Osteocyte (in vitro differentiated cells): ENCODE measurements around the gene APRT. TPM values are rescaled to one million over a fixed set of nuclear protein-coding genes. Genes with fewer than 3 reads are reported as not detected.

ENCODE experiments used
- DNase-seq: peaks from one replicate; pipeline ENCODE4 v3.0.0; 2021; ENCODE audit warnings: mixed read lengths; ENCODE audit not compliant: unreplicated experiment; ENCODE audit errors: extremely low spot score
- H3K27ac Mint-ChIP-seq: one replicate; pipeline ENCODE4 v1.8.0; 2021; ENCODE audit warnings: mild to moderate bottlenecking, mixed read lengths; ENCODE audit not compliant: unreplicated experiment
- H3K27me3 Mint-ChIP-seq: one replicate; pipeline ENCODE4 v1.8.0; 2021; ENCODE audit warnings: mixed read lengths; ENCODE audit not compliant: unreplicated experiment
- H3K36me3 Mint-ChIP-seq: one replicate; pipeline ENCODE4 v1.8.0; 2021; ENCODE audit warnings: mixed read lengths; ENCODE audit not compliant: unreplicated experiment
- H3K4me1 Mint-ChIP-seq: one replicate; pipeline ENCODE4 v1.8.0; 2021; ENCODE audit warnings: mixed read lengths; ENCODE audit not compliant: unreplicated experiment
- H3K4me3 Mint-ChIP-seq: one replicate; pipeline ENCODE4 v1.8.0; 2021; ENCODE audit warnings: mild to moderate bottlenecking, moderate library complexity, mixed read lengths; ENCODE audit not compliant: unreplicated experiment
- H3K9me3 Mint-ChIP-seq: one replicate; pipeline ENCODE4 v1.8.0; 2021; ENCODE audit warnings: mixed read lengths; ENCODE audit not compliant: unreplicated experiment
- CTCF ChIP-seq: fragments of 200-600 bp; sonication (generic); IDR thresholded peaks from 2 replicates; pipeline ENCODE4 v1.5.0; 2021; ENCODE audit warnings: antibody characterized with exemption, mild to moderate bottlenecking, moderate library complexity
- total RNA-seq: library from RNA; stranded (reverse); gene quantifications from 2 replicates; pipeline ENCODE4 v1.2.1, GENCODE V29; 2021

The APRT gene
- total RNA-seq, 1 donor from 2014 or later: 77.1 TPM

GRCh38 chr16:88856828-88857727 lies 45.4 kb upstream of the APRT start, which contains the start of the genes GALNS and TRAPPC2L:
GALNS (minus strand) TSS chr16:88856947; CDS start chr16:88856877, 70 bp downstream.
TRAPPC2L (plus strand) TSS chr16:88857127; CDS start chr16:88857151, 24 bp downstream.
- Mint-ChIP-seq H3K36me3 (peaks cover 18% of the 10 kb centered on the region), H3K27ac (peak within 1 kb of the TSS; percentile 86), H3K4me3 (peak within 1 kb of the TSS; percentile 89), H3K4me1 (peaks cover 19% of the 10 kb centered on the region), H3K9me3 (no peaks in the 10 kb centered on the region), H3K27me3 (no peaks in the 10 kb centered on the region)
- peak; percentile 100 for DNase-seq
- TF ChIP-seq CTCF: no peak

GRCh38 chr16:88856122-88856827 lies 44.5 kb upstream of the APRT start:
- no peaks in the 10 kb centered on the region for H3K9me3 Mint-ChIP-seq
- peaks cover 19% of the 10 kb centered on the region for H3K4me1 Mint-ChIP-seq
- peak overlapping the region; percentile 47 for H3K27ac Mint-ChIP-seq
- H3K4me3 Mint-ChIP-seq: peak overlapping the region; percentile 75
- H3K27me3 Mint-ChIP-seq: no peaks in the 10 kb centered on the region
- DNase-seq: no peak
- no peak for TF ChIP-seq CTCF
- H3K36me3 Mint-ChIP-seq: peaks cover 20% of the 10 kb centered on the region

- TF ChIP-seq CTCF: no peak
These were observed 44.0 kb upstream of the APRT start for GRCh38 chr16:88855736-88856121.

GRCh38 chr16:88855176-88855575 lies 43.4 kb upstream of the APRT start:
- peak overlapping the region; percentile 75 for H3K4me3 Mint-ChIP-seq
- no peak overlapping the region for H3K27ac Mint-ChIP-seq
- H3K36me3 Mint-ChIP-seq: peaks cover 11% of the 10 kb centered on the region
- peaks cover 19% of the 10 kb centered on the region for H3K4me1 Mint-ChIP-seq
- no peak for DNase-seq
- no peaks in the 10 kb centered on the region for H3K9me3 Mint-ChIP-seq
- H3K27me3 Mint-ChIP-seq: no peaks in the 10 kb centered on the region
- TF ChIP-seq CTCF: no peak

More at GRCh38 chr16:88855736-88856121, 44.0 kb upstream of the APRT start:
- peak overlapping the region; percentile 47 for H3K27ac Mint-ChIP-seq
- no peaks in the 10 kb centered on the region for H3K27me3 Mint-ChIP-seq
- H3K4me1 Mint-ChIP-seq: peaks cover 19% of the 10 kb centered on the region
- peak overlapping the region; percentile 75 for H3K4me3 Mint-ChIP-seq
- no peak for DNase-seq
- peaks cover 16% of the 10 kb centered on the region for H3K36me3 Mint-ChIP-seq
- H3K9me3 Mint-ChIP-seq: no peaks in the 10 kb centered on the region
